Activated T-cell treated with anti-CD3 and anti-CD28 coated beads, Interleukin-2, amount 50 U/mL, for 72 hours (primary cell): ENCODE results near the gene SGIP1. TPM values are rescaled to one million over a fixed set of nuclear protein-coding genes. Genes with fewer than 3 reads are reported as not detected.
A peak's percentile ranks its signal among the peaks of the same experiment; 100 is the strongest.

ENCODE experiments used
- ATAC-seq, 2 donors: fragments of 150-1000 bp; cut with Tn5 transposase; replicated peaks in 1 of 2; 2 replicates each; pipeline ENCODE4 v1.10.0; 2021; ENCODE audit warnings: moderate library complexity in 2 of 2, mild to moderate bottlenecking in 1 of 2
- DNase-seq, 2 donors: peaks; one replicate each; pipeline ENCODE4 v3.0.0; 2021 to 2022; ENCODE audit warnings: mixed read lengths in 1 of 2
- H3K27ac Mint-ChIP-seq: one replicate; pipeline ENCODE4 v1.8.0; 2022; ENCODE audit warnings: mild to moderate bottlenecking, moderate library complexity, mixed read lengths
- H3K27me3 Mint-ChIP-seq: one replicate; pipeline ENCODE4 v1.8.0; 2022; ENCODE audit warnings: low read depth, mixed read lengths
- H3K36me3 Mint-ChIP-seq, 2 donors: one replicate each; pipeline ENCODE4 v1.8.0; 2022; ENCODE audit warnings: mixed read lengths in 2 of 2, mild to moderate bottlenecking in 1 of 2; ENCODE audit not compliant: insufficient read depth in 2 of 2
- H3K4me1 Mint-ChIP-seq: one replicate; pipeline ENCODE4 v1.8.0; 2022; ENCODE audit warnings: low read depth, mixed read lengths
- H3K4me3 Mint-ChIP-seq, 2 donors: one replicate each; pipeline ENCODE4 v1.8.0; 2022; ENCODE audit warnings: mild to moderate bottlenecking in 2 of 2, mixed read lengths in 2 of 2, moderate library complexity in 2 of 2
- H3K9me3 Mint-ChIP-seq, 2 donors: one replicate each; pipeline ENCODE4 v1.8.0; 2022; ENCODE audit warnings: mixed read lengths in 2 of 2
- total RNA-seq, 2 donors: library from RNA; stranded (reverse); gene quantifications; one replicate each; pipeline ENCODE4 v1.2.3, GENCODE V29; 2022

Gene SGIP1
- total RNA-seq, 2 donors from 2014 or later: 0.31 TPM; not detected in 1

DNA sequence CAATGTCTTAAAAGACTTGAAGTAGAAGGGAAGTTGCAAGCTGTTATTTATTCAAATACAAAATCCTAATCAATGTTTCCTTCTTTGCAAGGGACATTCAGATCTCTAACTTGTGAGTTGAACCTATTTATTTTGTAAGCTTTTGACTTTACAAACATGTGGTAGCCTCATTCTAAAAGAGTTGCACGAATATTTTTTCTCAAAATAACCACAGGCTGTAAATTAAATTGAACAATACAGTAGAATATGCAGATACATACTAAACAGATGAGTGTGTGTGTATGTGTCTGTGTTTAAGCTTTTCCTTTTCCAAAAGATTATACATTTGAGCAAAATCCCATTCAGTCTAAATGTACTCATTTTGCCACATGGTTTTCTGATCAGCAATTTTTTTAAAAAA, 213.5 kb downstream of the SGIP1 start:
- Mint-ChIP-seq H3K4me3 (no peak overlapping the region), H3K36me3 (no peaks in the 10 kb centered on the region), H3K4me1 (peaks cover 14% of the 10 kb centered on the region), H3K9me3 (no peaks in the 10 kb centered on the region), H3K27ac (no peak overlapping the region), H3K27me3 (peaks cover 52% of the 10 kb centered on the region)
- no peak for ATAC-seq
- DNase-seq: no peak

DNA sequence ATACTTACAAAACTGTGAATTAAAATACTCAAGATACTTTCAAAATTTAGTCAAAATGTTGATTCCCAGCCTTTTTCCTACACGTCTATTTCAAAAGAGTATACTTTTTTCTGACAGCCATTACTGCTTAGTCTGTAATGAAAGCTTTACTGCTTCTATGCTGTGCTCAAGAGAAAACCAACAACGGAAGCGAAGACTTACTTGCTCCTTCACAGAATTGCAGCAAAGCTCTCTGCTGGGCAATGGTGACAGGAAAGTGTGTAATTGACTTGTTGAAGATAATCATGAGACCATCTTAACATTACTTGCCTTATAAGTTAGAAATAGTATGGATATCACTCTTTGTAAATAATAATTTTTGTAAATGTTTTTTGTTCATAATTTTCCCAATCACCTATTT, 216.6 kb downstream of the SGIP1 start:
- Mint-ChIP-seq H3K36me3 (no peaks in the 10 kb centered on the region), H3K4me1 (peaks cover 21% of the 10 kb centered on the region), H3K4me3 (no peak overlapping the region), H3K27me3 (peaks cover 80% of the 10 kb centered on the region), H3K9me3 (no peaks in the 10 kb centered on the region), H3K27ac (no peak overlapping the region)
- ATAC-seq (no peak), DNase-seq (no peak)

DNA sequence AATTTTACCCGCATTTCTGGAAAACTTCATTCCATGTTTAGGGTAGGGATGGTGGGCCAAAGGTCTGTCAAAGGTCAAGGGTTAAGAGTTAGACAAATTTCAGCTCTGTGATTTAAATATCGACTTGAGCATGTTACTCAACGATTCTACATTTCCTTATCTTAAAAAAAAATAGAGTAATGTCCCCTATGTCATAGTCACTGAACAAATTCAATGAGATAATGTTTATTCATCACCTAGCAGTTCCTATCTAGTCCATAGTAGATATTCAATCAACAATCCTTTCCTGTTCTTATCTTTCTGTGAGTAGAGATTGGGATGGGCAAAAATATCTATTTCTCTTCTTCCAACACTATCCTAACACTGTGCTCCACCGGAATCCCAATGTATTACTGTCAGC, 217.2 kb downstream of the SGIP1 start:
- H3K36me3 Mint-ChIP-seq: no peaks in the 10 kb centered on the region
- no peaks in the 10 kb centered on the region for H3K9me3 Mint-ChIP-seq
- ATAC-seq: no peak
- H3K27me3 Mint-ChIP-seq: peaks cover 81% of the 10 kb centered on the region
- peaks cover 21% of the 10 kb centered on the region for H3K4me1 Mint-ChIP-seq
- no peak overlapping the region for H3K4me3 Mint-ChIP-seq
- no peak for DNase-seq
- H3K27ac Mint-ChIP-seq: no peak overlapping the region

- Mint-ChIP-seq H3K27ac (no peak within 1 kb of the TSS), H3K4me3 (peak within 1 kb of the TSS; percentile 73 to 84), H3K27me3 (peaks cover 80% of the 10 kb centered on the region), H3K9me3 (no peaks in the 10 kb centered on the region), H3K4me1 (peaks cover 21% of the 10 kb centered on the region), H3K36me3 (no peaks in the 10 kb centered on the region)
- ATAC-seq (peak; percentile 72 to 76), DNase-seq (peak; percentile 17 to 26)
Observed at GRCh38 chr1:66752000-66752592, 218.1 kb downstream of the SGIP1 start, which contains the start of gene DYNLT5. Gene DYNLT5, plus strand, starts transcription at chr1:66752459. Its CDS starts 2,200 bp downstream, at chr1:66754659.

GRCh38 chr1:66752671-66753371, 218.9 kb downstream of the SGIP1 start:
- peak overlapping the region; percentile 73 to 84 for H3K4me3 Mint-ChIP-seq

GRCh38 chr1:66757722-66758240, 223.8 kb downstream of the SGIP1 start:
- no peak for DNase-seq
- Mint-ChIP-seq H3K27me3 (peaks cover 35% of the 10 kb centered on the region), H3K4me1 (peaks cover 4% of the 10 kb centered on the region), H3K36me3 (no peaks in the 10 kb centered on the region), H3K27ac (no peak overlapping the region), H3K9me3 (no peaks in the 10 kb centered on the region), H3K4me3 (no peak overlapping the region)
- no peak for ATAC-seq

More at GRCh38 chr1:66752671-66753371, 218.9 kb downstream of the SGIP1 start:
- H3K36me3 Mint-ChIP-seq: no peaks in the 10 kb centered on the region
- peaks cover 75% of the 10 kb centered on the region for H3K27me3 Mint-ChIP-seq
- peak in 1 of 2 donors; percentile 17 for ATAC-seq
- H3K9me3 Mint-ChIP-seq: no peaks in the 10 kb centered on the region
- DNase-seq: no peak
- H3K27ac Mint-ChIP-seq: no peak overlapping the region
- peaks cover 21% of the 10 kb centered on the region for H3K4me1 Mint-ChIP-seq

DNA sequence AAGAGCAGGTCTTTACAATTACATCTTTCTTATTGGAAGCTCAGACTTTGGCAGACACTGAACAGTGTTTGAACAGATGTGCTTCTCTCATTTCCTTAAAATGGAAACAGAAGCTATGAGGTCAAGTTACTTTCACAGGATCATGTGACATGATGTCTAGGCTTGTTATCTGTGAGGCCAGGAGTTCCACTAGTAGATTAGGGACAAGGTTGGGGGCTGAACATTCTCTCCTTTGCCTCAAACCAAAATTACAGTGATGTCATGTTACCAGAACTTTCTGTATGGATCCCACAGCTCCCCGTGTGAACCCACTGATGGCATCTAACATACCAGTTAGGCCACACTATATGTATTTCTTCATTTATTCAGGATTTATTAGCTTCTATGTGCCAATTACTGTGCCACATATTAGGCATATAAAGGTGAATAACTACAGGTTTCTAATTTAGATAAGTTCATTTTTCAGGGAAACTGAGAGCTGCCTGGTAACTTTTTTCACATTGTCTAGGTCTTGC, 224.3 kb downstream of the SGIP1 start:
- H3K4me3 Mint-ChIP-seq: no peak overlapping the region
- H3K27ac Mint-ChIP-seq: no peak overlapping the region
- DNase-seq (no peak), ATAC-seq (no peak)
- no peaks in the 10 kb centered on the region for H3K4me1 Mint-ChIP-seq
- H3K9me3 Mint-ChIP-seq: no peaks in the 10 kb centered on the region
- H3K36me3 Mint-ChIP-seq: no peaks in the 10 kb centered on the region
- peaks cover 29% of the 10 kb centered on the region for H3K27me3 Mint-ChIP-seq

DNA sequence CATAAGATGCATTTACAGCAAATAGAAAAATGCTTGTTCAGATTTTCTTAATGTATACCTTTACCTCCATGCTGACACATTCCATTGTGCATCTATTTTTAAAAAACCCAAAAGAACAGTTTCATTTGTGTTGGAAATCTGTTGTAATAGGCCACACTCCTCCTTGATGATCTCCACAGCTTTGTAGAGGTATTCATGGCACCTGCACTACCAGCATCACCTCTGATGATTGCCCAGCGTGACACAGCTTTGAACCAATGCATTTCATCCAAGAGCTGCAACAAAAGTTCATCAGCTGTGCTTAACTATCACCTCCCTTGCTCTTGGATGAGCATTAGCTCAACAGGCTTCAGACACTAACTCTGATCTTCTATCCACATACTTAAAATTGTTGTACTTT, 226.6 kb downstream of the SGIP1 start:
- Mint-ChIP-seq H3K4me1 (no peaks in the 10 kb centered on the region), H3K27ac (no peak overlapping the region), H3K9me3 (no peaks in the 10 kb centered on the region), H3K36me3 (no peaks in the 10 kb centered on the region), H3K27me3 (peaks cover 10% of the 10 kb centered on the region), H3K4me3 (no peak overlapping the region)
- no peak for ATAC-seq
- DNase-seq: no peak

GRCh38 chr1:66761221-66761620, 227.3 kb downstream of the SGIP1 start:
- Mint-ChIP-seq H3K27ac (no peak overlapping the region), H3K27me3 (peaks cover 8% of the 10 kb centered on the region), H3K9me3 (no peaks in the 10 kb centered on the region), H3K4me3 (no peak overlapping the region), H3K36me3 (no peaks in the 10 kb centered on the region), H3K4me1 (no peaks in the 10 kb centered on the region)
- ATAC-seq (no peak), DNase-seq (no peak)

- Mint-ChIP-seq H3K4me3 (no peak overlapping the region), H3K27me3 (no peaks in the 10 kb centered on the region), H3K27ac (no peak overlapping the region), H3K36me3 (no peaks in the 10 kb centered on the region), H3K4me1 (peaks cover 23% of the 10 kb centered on the region), H3K9me3 (no peaks in the 10 kb centered on the region)
- DNase-seq: peak; percentile 50 to 60
- peak; percentile 67 to 68 for ATAC-seq
Observed at GRCh38 chr1:66764994-66765578, 231.1 kb downstream of the SGIP1 start.

DNA sequence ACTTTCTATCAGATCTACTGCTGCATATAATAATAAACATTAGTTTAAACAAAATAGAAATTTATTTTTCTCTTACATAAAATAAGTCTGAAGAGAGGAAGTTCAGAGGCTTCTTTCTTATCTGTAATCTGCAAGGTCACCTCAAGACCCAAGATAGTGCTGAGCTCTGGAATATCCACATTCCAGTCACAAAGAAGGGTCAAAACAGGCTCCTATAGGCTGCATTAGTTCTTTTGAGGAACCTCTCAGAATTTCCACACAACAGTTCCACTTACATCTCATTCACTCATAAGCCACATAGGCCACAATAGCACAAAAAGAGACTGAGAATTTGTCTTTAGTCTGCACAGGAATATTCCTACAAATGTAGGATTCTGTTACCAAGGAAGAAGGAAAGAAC, 233.7 kb downstream of the SGIP1 start:
- Mint-ChIP-seq H3K9me3 (no peaks in the 10 kb centered on the region), H3K36me3 (no peaks in the 10 kb centered on the region), H3K4me1 (peaks cover 36% of the 10 kb centered on the region), H3K27me3 (no peaks in the 10 kb centered on the region), H3K27ac (no peak overlapping the region), H3K4me3 (no peak overlapping the region)
- DNase-seq (no peak), ATAC-seq (no peak)

- ATAC-seq: no peak
- peak overlapping the region; percentile 59 to 80 for H3K4me3 Mint-ChIP-seq
- no peaks in the 10 kb centered on the region for H3K36me3 Mint-ChIP-seq
- peak overlapping the region; percentile 92 for H3K27ac Mint-ChIP-seq
- peaks cover 36% of the 10 kb centered on the region for H3K4me1 Mint-ChIP-seq
- no peak for DNase-seq
- H3K9me3 Mint-ChIP-seq: no peaks in the 10 kb centered on the region
- no peaks in the 10 kb centered on the region for H3K27me3 Mint-ChIP-seq
Observed at GRCh38 chr1:66768965-66769364, 235.0 kb downstream of the SGIP1 start.

DNA sequence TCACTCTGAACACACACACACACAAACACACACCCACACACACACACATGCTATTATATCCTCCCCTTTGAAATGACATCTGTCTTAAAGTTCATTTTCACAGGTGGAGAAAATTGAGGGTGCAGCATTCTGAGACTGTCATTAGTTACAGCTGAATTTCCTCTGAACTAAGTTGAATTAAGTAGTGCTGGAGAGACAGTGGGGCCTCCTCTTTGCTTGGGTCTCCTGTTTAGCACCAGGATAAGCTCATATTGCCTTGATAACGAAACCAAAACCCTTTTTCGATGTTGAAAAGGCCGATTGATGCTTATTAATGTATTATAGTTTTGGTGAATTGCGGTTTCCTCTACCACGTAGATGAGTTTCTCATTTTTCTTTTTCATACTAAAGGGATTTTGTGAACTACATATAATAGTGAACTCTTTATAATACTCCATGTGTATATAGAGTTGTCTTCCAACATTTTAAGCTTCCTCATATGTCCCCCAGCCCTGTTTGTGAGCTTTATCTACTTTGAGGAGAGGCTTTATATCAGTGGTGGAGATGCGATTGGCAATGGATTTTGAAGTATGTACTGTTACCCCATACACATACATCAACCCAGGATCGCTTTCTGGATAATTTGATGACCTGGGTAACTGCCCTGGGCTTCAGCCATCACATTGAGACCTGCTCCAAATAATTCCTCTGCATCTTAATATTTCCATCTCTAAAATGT, 235.7 kb downstream of the SGIP1 start:
- Mint-ChIP-seq H3K4me1 (peaks cover 36% of the 10 kb centered on the region), H3K27me3 (no peaks in the 10 kb centered on the region), H3K9me3 (no peaks in the 10 kb centered on the region), H3K36me3 (no peaks in the 10 kb centered on the region), H3K4me3 (peak overlapping the region; percentile 59 to 80), H3K27ac (peak overlapping the region; percentile 92)
- ATAC-seq (peak; percentile 29 to 45), DNase-seq (no peak)
